KBM-7 (cell line): Measurements from ENCODE around the gene FFAR1.
A peak's percentile ranks its signal among the peaks of the same experiment; 100 is the strongest.
"Not testable (repeated sequence)": the region's sequence is repeated elsewhere in the genome, so short reads cannot be mapped to it uniquely, and the experiment has no call there.

Experiments used
- DNase-seq: peaks from one replicate; pipeline ENCODE4 v3.0.0-alpha.2; 2015
- in situ Hi-C: fragments of 300-500 bp; cut with MboI; formaldehyde crosslinking; loops from 2 replicates; pipeline ENCODE4 v1.14.3; 2020; ENCODE audit warnings: low sequenced_read_pairs, low pct_unique_long_range_greater_than_20kb, mixed read lengths

The FFAR1 gene

GRCh38 chr19:35354898-35355297 lies 7.2 kb downstream of the FFAR1 start:
- in situ Hi-C loops, result no loop called here
- DNase-seq, result no peak

- no peak for DNase-seq
- in situ Hi-C loops, result no loop called here
Measured at GRCh38 chr19:35355791-35356460, 8.2 kb downstream of the FFAR1 start.

GRCh38 chr19:35357867-35358573 lies 10.3 kb downstream of the FFAR1 start, which contains the start of gene FFAR3:
Gene FFAR3 (plus strand): TSS chr19:35358460. CDS start chr19:35358891, 431 bp downstream.
- DNase-seq, result peak; percentile 55
- in situ Hi-C loops, result no loop called here

GRCh38 chr19:35358834-35359233 lies 11.1 kb downstream of the FFAR1 start:
- in situ Hi-C loops, result not testable (repeated sequence)

GRCh38 chr19:35359395-35359794 lies 11.7 kb downstream of the FFAR1 start:
- in situ Hi-C loops, result not testable (repeated sequence)

More at GRCh38 chr19:35358834-35359233, 11.1 kb downstream of the FFAR1 start:
- not testable (repeated sequence) for DNase-seq

GRCh38 chr19:35360081-35360480 lies 12.4 kb downstream of the FFAR1 start:
- in situ Hi-C loops, DNase-seq: not testable (repeated sequence)

More at GRCh38 chr19:35359395-35359794, 11.7 kb downstream of the FFAR1 start:
- DNase-seq, result not testable (repeated sequence)

- DNase-seq, result no peak
- in situ Hi-C loops, result no loop called here
Measured at GRCh38 chr19:35360880-35361420, 13.2 kb downstream of the FFAR1 start.

GRCh38 chr19:35362261-35363000 lies 14.7 kb downstream of the FFAR1 start:
- no peak for DNase-seq
- in situ Hi-C loops, result no loop called here

- no peak for DNase-seq
- in situ Hi-C loops, result no loop called here
Measured at GRCh38 chr19:35363001-35363590, 15.4 kb downstream of the FFAR1 start.

- no peak for DNase-seq
- in situ Hi-C loops, result no loop called here
Measured at GRCh38 chr19:35363711-35364425, 16.2 kb downstream of the FFAR1 start.

GRCh38 chr19:35365303-35365702 lies 17.6 kb downstream of the FFAR1 start:
- DNase-seq, result no peak
- in situ Hi-C loops, result no loop called here

- in situ Hi-C loops, result no loop called here
- no peak for DNase-seq
Measured at GRCh38 chr19:35368378-35368777, 20.7 kb downstream of the FFAR1 start.

GRCh38 chr19:35369522-35369921 lies 21.8 kb downstream of the FFAR1 start:
- DNase-seq, result no peak
- in situ Hi-C loops, result no loop called here

GRCh38 chr19:35370722-35371121 lies 23.0 kb downstream of the FFAR1 start, which contains the start of gene GPR42:
Gene GPR42 (plus strand): TSS chr19:35371068. CDS start chr19:35371360, 292 bp downstream.
- DNase-seq, result no peak
- in situ Hi-C loops, result no loop called here

- in situ Hi-C loops, result no loop called here
Measured at GRCh38 chr19:35373492-35373891, 25.8 kb downstream of the FFAR1 start.

GRCh38 chr19:35374031-35374430 lies 26.3 kb downstream of the FFAR1 start:
- in situ Hi-C loops, DNase-seq: not testable (repeated sequence)

More at GRCh38 chr19:35373492-35373891, 25.8 kb downstream of the FFAR1 start:
- no peak for DNase-seq

GRCh38 chr19:35375505-35376307 lies 28.0 kb downstream of the FFAR1 start:
- in situ Hi-C loops, result no loop called here
- DNase-seq, result no peak

GRCh38 chr19:35377656-35378055 lies 30.0 kb downstream of the FFAR1 start:
- no peak for DNase-seq
- in situ Hi-C loops, result no loop called here
